Ectodermal cell (in vitro differentiated cells): ENCODE measurements around the gene ARMC7.
A peak's percentile ranks its signal among the peaks of the same experiment; 100 is the strongest.

Experiments used
- H3K27ac ChIP-seq: 2 replicates; pipeline ENCODE4 v1.7.0; 2013; ENCODE audit warnings: mild to moderate bottlenecking, low read depth, low read length; ENCODE audit not compliant: insufficient read depth, poor library complexity, severe bottlenecking
- H3K27me3 ChIP-seq: 2 replicates; pipeline ENCODE4 v1.7.0; 2013; ENCODE audit warnings: mild to moderate bottlenecking, low read length; ENCODE audit not compliant: insufficient read depth, control insufficient read depth, poor library complexity, severe bottlenecking
- H3K36me3 ChIP-seq: one replicate; pipeline ENCODE4 v1.7.0; 2013; ENCODE audit warnings: low read length; ENCODE audit not compliant: control insufficient read depth, insufficient read depth
- H3K4me1 ChIP-seq: one replicate; pipeline ENCODE4 v1.7.0; 2013; ENCODE audit warnings: low read length; ENCODE audit not compliant: control insufficient read depth, insufficient read depth
- H3K4me3 ChIP-seq: 2 replicates; pipeline ENCODE4 v1.7.0; 2013; ENCODE audit warnings: low read depth, low read length, control low read depth; ENCODE audit not compliant: insufficient read depth
- H3K9me3 ChIP-seq: 2 replicates; pipeline ENCODE4 v1.7.0; 2013; ENCODE audit warnings: mild to moderate bottlenecking, low read length, moderate library complexity; ENCODE audit not compliant: control insufficient read depth
- WGBS, 2 experiments: methylation state at CpG; one replicate each; pipeline ENCODE4 v1.1.7; 2013; ENCODE audit warnings: missing lambda C conversion rate in 2 of 2; 5-methylcytosine and 5-hydroxymethylcytosine counted together

ARMC7 gene

DNA sequence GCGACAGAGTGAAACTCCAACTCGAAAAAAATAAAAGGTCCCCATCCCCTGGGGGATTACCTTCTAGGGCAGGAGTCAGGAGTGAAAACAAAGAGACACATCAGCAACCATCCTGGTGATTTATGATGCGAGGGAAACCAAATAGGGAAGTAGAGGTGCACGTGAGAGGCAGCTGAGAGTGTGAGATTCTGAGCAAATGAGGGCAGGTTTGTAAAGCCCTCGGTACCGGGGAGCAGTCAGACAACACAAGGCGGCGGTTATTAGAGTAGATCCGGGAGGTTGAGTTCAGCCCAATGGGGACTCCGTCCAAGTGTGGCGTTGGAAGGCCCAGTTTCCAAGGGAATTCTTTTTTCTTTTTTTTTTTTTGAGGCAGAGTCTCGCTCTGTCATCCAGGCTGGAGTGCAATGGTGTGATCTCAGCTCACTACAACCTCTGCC, 7.4 kb upstream of the ARMC7 start:
- Histone ChIP-seq H3K36me3 (no peaks in the 10 kb centered on the region), H3K27me3 (no peaks in the 10 kb centered on the region), H3K4me3 (no peak overlapping the region), H3K4me1 (no peaks in the 10 kb centered on the region), H3K9me3 (no peaks in the 10 kb centered on the region), H3K27ac (no peak overlapping the region)
- WGBS, 2 experiments, result 78% methylated on average over 12 of the region's 12 CpGs

DNA sequence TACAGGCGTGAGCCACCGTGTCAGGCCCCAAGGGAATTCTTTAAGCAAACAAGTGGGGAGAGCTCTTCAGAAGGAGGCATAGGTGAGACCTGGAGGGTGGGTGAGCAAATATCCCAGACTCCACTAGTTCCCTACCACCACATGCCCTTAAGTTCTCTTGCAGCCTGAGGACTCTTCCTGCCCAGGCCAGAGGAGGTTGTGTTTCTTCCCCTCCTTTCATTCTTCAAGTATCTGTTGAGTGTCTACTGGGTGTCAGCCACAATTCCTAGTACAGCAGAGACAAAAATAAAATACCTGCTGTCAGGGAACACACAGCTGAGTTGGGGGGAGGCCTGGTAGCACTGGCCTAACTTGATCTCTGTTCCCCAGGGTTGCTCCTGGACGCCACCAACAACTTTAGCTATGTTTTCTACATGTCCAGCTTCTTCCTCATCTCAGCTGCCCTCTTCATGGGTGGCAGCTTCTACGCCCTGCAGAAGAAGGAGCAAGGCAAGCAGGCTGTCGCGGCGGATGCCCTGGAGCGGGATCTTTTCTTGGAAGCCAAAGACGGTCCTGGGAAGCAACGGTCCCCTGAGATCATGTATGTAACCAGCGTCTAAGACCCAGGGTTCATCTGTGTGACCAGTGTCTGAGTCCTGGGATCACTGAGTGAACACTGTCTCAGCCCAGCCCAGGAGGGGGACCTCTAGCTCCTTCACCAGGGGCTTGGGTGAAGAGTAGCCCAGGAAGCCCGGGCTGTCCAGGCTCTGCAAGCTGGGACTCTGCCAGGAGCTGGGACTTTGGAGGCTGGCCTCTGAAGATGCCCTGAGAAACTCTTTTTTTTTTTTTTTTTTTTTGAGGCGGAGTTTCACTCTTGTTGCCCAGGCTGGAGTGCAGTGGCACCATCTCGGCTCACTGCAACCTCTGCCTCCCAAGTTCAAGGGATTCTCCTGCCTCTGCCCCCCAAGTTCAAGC, 5.9 kb upstream of the ARMC7 start:
- no peak overlapping the region for H3K4me3 ChIP-seq
- peaks cover 8% of the 10 kb centered on the region for H3K27me3 ChIP-seq
- peaks cover 3% of the 10 kb centered on the region for H3K4me1 ChIP-seq
- H3K27ac ChIP-seq, result no peak overlapping the region
- WGBS, 2 experiments, result 90 to 93% methylated on average over 14 of the region's 14 CpGs
- H3K36me3 ChIP-seq, result no peaks in the 10 kb centered on the region
- H3K9me3 ChIP-seq, result no peaks in the 10 kb centered on the region

DNA sequence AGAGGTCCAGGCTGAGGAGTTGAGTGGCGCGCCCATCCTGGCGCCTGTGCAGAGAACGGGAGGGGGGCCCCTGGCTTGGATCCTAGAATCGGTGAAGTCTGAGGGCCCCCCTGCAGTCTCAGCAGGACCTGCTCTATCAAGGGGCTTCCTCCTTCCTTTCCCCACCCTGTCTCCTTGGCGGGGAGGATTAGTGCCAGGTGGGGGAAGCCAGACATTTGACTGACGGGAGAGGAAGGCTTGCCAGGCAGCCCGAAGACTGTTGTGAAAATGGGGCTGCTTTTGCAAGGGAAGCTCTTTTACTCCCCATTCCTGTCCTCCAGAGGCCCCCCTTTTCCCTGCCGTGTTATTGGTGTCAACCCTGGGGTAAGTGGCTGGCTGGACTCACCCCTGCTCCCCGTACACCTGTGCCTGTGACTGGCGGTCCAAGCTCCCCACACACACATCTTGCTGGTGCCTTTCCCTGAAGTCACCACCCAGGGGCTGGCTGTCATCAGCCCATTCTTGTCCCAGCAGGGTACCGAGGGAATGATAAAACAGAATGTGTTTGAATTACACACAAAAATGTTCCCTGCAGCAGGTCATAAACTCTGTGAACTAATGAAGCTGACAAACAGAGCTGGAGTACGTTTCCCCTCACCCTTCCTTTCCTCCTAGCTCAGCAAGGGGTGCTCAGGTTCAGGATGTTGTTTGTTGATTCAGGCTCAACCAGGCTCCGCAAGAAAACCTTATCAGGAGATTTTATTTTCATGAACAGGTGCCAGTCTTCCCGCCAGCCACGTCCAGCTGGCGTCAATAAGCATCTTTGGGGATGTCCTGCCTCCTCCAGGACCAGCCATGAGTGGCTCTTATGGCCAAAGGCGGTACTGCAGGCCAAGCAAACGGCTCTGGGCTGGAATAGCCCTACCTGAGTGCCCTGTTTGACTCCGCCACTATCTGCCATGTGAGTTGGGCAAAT, 4.4 kb upstream of the ARMC7 start:
- Histone ChIP-seq H3K4me3 (no peak overlapping the region), H3K27me3 (peaks cover 10% of the 10 kb centered on the region), H3K9me3 (no peaks in the 10 kb centered on the region), H3K27ac (no peak overlapping the region), H3K36me3 (no peaks in the 10 kb centered on the region), H3K4me1 (peaks cover 6% of the 10 kb centered on the region)
- 64 to 70% methylated on average over 20 of the region's 20 CpGs for WGBS, 2 experiments

- Histone ChIP-seq H3K36me3 (no peaks in the 10 kb centered on the region), H3K27ac (no peak overlapping the region), H3K9me3 (no peaks in the 10 kb centered on the region), H3K4me1 (peaks cover 6% of the 10 kb centered on the region), H3K27me3 (peaks cover 10% of the 10 kb centered on the region), H3K4me3 (no peak overlapping the region)
- WGBS, 2 experiments, result 92% methylated on average over 2 of the region's 2 CpGs
Measured at GRCh38 chr17:75108193-75108592, 1.6 kb upstream of the ARMC7 start.

- no peak overlapping the region for H3K27ac ChIP-seq
- H3K36me3 ChIP-seq, result no peaks in the 10 kb centered on the region
- 20 to 26% methylated on average over 22 of the region's 22 CpGs for WGBS, 2 experiments
- peaks cover 10% of the 10 kb centered on the region for H3K27me3 ChIP-seq
- H3K4me3 ChIP-seq, result peak overlapping the region; percentile 72
- H3K9me3 ChIP-seq, result no peaks in the 10 kb centered on the region
- peaks cover 6% of the 10 kb centered on the region for H3K4me1 ChIP-seq
Measured at GRCh38 chr17:75109046-75109406, 743 bp upstream of the ARMC7 start.

GRCh38 chr17:75110234-75110937, 617 bp downstream of the ARMC7 start:
- Histone ChIP-seq H3K4me1 (peaks cover 9% of the 10 kb centered on the region), H3K27ac (no peak overlapping the region), H3K9me3 (no peaks in the 10 kb centered on the region), H3K27me3 (peaks cover 10% of the 10 kb centered on the region), H3K36me3 (no peaks in the 10 kb centered on the region), H3K4me3 (peak overlapping the region; percentile 72)
- 33% methylated on average over 40 of the region's 40 CpGs for WGBS, 2 experiments

DNA sequence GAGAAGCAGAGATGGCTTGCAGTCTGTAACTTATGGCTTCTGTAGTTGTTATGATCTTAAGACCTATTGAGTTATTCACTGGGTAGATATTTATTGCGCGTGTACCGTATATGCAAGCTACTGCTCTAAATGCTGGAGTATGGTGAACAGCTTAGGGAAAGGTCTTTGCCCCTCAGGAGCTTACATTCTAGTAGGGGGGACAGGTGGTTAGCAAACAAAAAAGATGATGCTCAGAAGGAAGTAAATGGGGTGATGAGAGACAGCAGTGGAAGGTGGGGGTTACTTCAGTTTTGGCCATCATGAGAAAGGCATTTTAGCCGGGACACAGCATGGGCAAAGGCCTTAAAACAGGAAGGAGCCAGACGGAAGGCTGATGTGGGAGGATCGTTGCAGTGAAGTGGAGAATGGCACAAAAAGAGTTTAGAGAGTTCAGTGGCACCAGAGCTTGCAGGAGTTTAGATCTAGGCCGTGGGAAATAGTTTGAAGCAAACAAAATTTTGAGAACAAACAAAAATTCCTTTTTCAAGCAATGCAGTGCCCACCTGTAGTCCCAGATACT, 2.1 kb downstream of the ARMC7 start:
- WGBS, 2 experiments, result 95 to 96% methylated on average over 7 of the region's 7 CpGs
- no peak overlapping the region for H3K27ac ChIP-seq
- H3K4me3 ChIP-seq, result no peak overlapping the region
- peaks cover 9% of the 10 kb centered on the region for H3K4me1 ChIP-seq
- no peaks in the 10 kb centered on the region for H3K36me3 ChIP-seq
- no peaks in the 10 kb centered on the region for H3K9me3 ChIP-seq
- H3K27me3 ChIP-seq, result peaks cover 10% of the 10 kb centered on the region

DNA sequence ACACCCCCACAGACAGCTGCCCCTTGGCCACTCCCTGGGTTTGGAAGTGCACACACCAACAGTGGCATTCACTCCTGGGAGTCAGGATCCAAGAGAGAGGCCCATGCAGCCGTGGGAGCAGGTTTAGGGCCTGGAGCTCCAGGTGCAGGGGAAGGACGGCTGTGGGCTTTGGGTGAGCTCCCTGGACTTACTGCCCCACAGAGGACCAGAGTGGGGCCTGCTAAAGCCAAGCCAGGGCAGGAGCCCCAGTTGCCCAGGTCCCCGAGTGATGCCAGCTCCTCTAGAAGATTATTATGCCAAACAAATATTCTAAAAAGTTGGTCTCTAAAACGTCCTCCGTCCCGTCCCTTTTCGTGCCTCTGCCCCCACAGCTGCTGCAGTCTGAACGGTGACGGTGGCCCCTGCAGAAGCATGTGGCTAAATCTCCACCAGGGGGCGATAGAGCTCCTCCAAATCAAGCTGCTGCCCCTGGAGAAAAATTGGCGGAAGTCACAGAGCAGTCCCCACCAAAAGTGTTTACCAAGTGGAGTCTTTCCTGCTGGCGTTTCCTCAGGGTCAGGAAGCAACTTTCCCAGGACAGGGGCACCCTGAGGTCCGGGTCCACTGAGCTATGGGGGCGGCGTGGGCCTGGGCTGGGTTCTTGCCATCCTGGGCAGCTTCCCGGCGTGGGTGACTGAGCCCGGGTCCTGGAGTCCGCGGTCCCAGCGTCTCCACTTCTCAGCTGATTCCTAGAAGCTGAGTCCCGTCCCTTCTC, 4.2 kb downstream of the ARMC7 start:
- H3K9me3 ChIP-seq, result no peaks in the 10 kb centered on the region
- H3K36me3 ChIP-seq, result no peaks in the 10 kb centered on the region
- H3K27ac ChIP-seq, result no peak overlapping the region
- WGBS, 2 experiments, result 47% methylated on average over 22 of the region's 22 CpGs
- peaks cover 1% of the 10 kb centered on the region for H3K27me3 ChIP-seq
- peaks cover 4% of the 10 kb centered on the region for H3K4me1 ChIP-seq
- H3K4me3 ChIP-seq, result no peak overlapping the region
